Liver (tissue), 2 donors: ENCODE results near the gene TGFBI.

Source experiments
- YY1 ChIP-seq: IDR thresholded peaks from 2 replicates; pipeline ENCODE4 v1.6.1; 2016; ENCODE audit warnings: antibody characterized with exemption, mild to moderate bottlenecking
- TF ChIP-seq, protein P1 (sequence below): fragments of 150-350 bp; IDR thresholded peaks from 2 replicates; pipeline ENCODE4 v1.5.1; 2017; ENCODE audit warnings: improper control_type of control experiment, low read depth, low read length; ENCODE audit not compliant: missing input control
- donor health status: healthy.

DNA sequence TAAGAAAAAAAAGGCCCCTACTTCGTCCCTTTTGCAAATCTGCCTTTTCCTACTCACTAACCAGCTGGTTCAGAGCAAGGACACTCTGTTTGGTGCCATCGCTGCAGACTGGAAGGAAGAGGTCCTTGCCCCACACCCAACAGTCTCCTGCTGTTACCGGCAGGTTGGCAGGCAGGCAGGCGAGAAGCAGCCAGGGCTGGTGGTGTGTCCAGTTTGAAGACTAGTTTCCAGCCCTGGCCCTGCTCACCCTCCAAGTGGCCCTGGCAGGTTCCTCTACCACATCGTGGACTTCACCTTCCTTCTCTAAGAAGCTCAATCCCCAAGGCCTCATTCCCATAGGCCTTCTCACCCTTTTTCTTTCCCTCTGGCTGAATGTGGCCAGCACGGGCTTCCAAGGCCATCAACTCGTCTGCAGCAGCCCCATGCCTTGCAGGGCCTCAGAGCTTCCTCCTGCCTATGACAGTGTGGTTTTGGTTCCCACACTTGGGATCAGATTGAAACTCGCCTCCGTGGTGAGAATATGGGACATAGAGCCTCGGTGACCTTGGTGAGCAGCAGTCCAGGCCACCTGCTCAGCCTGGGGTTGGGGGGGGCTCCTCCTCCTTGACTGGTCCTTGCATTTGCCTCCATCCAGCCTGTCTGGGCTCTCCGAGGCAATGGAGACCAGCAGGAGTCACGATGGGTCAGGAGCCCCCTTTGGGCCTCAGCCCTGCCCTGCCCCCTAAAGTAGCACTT lies 22.9 kb downstream of the TGFBI start:
- TF ChIP-seq, protein P1, sequence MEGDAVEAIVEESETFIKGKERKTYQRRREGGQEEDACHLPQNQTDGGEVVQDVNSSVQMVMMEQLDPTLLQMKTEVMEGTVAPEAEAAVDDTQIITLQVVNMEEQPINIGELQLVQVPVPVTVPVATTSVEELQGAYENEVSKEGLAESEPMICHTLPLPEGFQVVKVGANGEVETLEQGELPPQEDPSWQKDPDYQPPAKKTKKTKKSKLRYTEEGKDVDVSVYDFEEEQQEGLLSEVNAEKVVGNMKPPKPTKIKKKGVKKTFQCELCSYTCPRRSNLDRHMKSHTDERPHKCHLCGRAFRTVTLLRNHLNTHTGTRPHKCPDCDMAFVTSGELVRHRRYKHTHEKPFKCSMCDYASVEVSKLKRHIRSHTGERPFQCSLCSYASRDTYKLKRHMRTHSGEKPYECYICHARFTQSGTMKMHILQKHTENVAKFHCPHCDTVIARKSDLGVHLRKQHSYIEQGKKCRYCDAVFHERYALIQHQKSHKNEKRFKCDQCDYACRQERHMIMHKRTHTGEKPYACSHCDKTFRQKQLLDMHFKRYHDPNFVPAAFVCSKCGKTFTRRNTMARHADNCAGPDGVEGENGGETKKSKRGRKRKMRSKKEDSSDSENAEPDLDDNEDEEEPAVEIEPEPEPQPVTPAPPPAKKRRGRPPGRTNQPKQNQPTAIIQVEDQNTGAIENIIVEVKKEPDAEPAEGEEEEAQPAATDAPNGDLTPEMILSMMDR: no peak
- no peak for TF ChIP-seq YY1
